SH-SY5Y (cell line): ENCODE measurements around the gene CD28.

Experiments used
- GATA2 ChIP-seq: IDR thresholded peaks from 2 replicates; pipeline ENCODE4 v1.6.1; 2011; ENCODE audit warnings: mild to moderate bottlenecking, low read depth, low read length
- GATA3 ChIP-seq: IDR thresholded peaks from 2 replicates; pipeline ENCODE4 v1.6.1; 2011; ENCODE audit warnings: low read depth, mild to moderate bottlenecking, low read length, moderate library complexity

Gene CD28

DNA sequence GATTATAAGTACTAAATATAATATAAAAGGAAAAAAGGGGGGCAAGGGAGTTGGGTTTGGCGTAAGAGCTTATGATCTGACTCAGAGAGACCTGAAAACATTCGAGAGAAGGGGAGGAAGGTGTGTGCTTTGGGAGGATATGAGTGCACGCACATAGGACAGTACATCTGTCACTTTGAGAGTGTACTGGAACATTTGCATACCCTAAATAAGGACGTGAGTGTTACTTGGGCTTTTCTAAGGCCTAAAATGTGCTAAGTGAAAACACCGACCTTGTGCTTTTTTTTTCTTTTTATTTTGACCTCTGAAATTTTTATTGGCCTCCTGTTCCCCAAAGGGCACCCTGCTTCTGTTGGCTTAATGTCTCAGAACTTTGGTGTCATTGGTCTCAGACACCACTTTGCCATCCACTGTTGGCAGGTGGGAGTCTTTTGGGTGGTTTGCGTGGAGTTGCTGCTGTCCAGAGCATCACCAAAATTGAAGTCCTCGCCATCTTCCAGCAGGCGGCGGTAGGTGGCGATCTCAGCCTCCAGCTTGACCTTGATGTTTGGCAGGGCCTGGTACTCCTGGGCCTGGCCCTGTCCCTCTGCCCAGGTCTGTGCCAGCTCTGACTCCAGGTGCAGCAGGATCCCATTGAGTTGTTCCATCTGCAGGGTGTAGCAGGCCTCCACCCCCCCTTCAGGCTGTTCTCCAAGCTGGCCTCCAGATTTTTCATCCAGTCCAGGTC, 57.7 kb downstream of the CD28 start:
- TF ChIP-seq GATA2, result no peak
- no peak for TF ChIP-seq GATA3

DNA sequence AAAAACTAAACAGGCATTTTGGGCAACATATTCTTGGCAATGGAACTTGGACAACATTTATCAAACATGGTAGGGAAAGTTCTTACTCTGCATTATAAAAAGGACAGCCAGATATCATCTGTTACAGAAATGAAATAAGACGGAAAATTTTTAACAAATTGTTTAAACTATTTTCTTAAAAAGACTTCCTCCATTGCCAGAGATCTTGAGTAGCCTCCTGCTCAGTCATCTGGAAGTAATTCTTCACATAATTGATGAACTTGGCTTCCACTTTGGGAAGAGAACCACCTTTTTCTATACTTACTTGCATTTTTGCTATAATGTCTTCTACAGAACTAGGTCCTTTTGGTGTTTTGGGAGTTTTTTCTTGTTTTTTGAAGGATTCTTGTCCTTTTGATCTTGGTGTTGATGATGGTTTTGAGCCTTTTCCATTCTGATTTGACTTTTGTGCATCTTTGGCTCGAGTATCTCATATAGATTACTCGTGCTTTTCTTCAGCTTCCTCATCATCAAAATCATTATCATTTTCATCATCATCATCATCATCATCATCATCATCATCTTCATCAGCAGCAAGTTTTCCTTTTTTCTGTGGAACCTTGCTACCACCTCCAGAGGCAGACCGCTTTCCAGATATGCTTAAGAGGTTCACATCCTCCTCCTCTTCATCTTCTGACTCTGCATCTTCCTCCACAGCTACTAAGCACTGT, 66.2 kb downstream of the CD28 start:
- TF ChIP-seq GATA2, result no peak
- no peak for TF ChIP-seq GATA3

DNA sequence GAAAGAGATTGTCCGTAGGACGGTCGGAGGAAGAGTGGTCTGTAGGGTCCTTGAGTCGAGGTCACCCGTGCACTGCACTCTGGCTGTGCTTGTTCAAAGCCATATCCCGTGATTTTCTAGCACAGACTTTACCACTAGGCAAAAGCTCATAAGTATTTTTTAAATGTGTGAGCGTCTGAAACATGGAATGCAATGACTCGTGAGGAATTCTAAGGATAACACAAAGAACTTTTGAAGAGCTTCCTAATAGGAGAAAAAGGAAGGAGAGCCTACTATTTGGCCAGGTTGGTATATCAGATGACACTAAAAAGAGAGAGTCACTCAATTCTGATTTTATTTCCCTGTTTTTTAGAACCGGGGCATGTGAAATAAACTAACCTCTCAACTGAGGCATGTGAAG, 68.3 kb downstream of the CD28 start:
- no peak for TF ChIP-seq GATA3
- no peak for TF ChIP-seq GATA2

DNA sequence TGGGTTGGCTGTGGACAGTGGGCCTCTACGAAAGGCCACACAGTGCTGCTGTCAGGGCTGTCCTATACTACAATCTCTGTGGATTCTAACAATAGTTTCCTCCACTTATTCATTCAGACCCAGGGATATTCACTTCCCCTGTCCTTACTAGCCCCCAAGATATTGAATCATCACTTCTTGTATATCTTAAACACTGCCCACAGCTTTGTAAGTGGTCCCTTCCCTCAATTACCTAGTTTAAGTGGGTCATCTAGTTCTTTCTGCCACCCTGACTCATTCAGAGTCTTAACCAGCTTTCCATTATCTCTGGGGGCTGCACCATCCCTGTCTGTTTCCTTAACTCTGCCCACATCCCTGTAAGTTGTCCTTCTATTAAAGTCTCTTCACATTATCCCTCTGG, 69.2 kb downstream of the CD28 start:
- TF ChIP-seq GATA2 (no peak), GATA3 (no peak)

DNA sequence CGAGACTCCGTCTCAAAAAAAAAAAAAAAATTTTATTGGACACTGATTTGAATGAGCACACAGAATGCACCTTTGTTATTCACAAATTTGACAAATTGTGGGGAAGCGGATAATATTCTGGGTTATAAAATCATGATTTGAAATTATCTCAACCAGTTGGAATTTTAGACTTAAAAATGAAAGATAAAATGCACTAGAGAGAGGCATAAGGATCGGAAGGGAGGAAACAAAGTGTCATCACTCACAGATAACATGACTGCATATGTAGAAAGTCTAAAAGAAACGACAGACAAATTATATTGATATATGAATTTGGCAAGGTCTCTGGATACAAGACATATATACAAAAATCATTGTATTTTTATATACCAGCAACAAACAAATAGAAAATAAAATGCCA, 70.6 kb downstream of the CD28 start:
- no peak for TF ChIP-seq GATA3
- TF ChIP-seq GATA2, result no peak

DNA sequence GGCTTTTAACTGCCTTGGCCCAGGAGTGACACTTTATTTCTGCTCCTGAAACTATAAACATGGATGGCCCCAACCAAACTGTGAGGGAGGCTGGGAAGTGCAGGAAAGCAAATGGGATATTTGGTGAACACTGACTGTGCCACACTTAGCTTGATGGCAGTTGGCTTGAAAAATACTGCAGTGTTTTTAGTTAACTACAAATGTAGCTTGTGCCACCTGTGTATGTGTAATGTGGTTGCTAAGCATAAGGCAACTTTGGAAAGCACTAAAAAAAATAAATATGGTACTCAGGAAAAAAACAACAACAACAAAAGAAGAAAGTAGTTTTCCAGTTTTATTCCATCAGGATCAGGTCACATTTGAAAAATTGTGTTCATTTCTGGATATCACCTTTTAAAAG, 73.8 kb downstream of the CD28 start:
- TF ChIP-seq GATA2 (no peak), GATA3 (no peak)

DNA sequence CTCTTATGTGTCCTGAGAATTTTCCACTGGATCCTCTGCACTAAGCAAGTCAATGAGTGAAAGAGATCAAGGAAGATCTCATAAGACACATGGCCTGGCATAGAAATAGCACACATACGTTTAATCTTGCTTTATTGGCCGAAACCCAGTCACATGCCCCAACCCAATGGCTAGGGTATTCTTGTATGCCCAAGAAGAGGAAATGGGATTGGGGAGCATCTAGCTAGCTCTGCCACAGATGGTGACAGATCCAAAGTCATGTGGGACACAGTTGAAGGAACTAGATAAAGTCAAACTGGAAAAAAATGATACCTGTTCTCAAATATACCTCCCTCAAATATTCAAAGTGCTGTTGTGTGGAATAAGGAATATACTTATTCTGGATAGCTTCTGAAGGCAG, 74.7 kb downstream of the CD28 start:
- TF ChIP-seq GATA3, result no peak
- no peak for TF ChIP-seq GATA2

DNA sequence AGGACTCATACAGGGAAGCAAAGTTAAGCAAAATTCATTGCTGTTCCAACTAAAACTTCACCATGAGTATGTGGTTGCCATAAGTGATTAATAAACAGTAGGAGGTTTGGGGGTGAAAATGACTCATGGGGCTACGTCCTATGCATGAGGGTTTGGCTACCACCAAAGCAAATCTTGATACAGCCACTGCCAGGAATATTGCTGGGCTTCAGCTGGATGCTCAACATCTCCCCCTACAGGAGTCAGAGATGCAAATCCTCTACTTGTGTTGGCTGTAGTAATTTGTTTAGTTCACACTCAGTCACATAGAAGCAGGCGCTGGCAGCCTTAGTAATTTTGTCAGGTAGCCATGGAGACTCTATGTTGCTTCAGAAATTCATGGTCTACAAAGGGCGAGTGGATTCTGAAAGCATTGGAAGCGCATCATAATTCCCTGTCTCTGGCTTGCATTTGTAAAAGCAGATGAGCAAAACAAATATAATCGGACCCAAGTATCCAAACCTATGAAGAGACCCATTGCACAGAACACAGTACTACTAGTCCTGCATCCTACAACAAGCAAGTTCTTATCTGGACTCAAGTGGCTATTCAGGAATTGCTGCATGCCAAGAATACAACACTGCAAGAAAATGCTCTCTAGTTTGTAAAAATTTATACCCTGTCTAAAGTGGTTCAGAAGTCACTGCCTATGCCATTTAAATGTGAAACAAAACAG, 76.0 kb downstream of the CD28 start:
- TF ChIP-seq GATA3 (no peak), GATA2 (no peak)

DNA sequence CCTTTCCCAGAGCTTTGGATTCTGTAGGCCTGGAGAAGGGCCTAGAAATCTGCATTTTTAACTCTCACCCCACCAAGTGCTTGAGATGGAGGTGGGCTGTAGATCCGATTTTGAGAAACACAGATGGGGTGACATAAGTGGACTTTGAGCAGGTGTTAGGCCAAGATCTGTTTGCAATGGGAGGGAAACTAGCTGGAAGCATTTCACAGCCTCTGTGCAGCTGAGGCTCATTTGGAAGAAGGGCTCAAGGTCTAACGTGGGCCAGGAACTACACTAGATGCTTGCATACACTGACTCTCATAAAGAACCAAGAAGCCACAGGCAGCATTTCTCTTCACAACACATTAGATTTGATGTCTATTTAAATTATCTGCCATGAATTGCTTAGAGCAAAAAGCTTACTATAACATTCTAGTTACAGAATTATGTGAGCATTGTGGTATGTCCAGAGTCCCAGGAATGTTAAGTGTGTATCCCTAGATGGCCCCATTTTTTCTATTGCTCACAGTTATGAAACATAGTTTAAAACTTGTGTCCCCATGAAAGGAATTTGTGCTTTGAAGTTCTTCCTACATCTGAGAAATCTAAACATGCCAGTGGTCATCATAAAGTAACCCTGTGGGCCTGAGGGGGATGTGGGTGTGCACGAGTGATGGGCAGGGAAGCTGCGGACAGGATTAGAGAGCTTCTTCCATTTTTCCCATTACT, 77.2 kb downstream of the CD28 start:
- TF ChIP-seq GATA2, result no peak
- TF ChIP-seq GATA3, result no peak

DNA sequence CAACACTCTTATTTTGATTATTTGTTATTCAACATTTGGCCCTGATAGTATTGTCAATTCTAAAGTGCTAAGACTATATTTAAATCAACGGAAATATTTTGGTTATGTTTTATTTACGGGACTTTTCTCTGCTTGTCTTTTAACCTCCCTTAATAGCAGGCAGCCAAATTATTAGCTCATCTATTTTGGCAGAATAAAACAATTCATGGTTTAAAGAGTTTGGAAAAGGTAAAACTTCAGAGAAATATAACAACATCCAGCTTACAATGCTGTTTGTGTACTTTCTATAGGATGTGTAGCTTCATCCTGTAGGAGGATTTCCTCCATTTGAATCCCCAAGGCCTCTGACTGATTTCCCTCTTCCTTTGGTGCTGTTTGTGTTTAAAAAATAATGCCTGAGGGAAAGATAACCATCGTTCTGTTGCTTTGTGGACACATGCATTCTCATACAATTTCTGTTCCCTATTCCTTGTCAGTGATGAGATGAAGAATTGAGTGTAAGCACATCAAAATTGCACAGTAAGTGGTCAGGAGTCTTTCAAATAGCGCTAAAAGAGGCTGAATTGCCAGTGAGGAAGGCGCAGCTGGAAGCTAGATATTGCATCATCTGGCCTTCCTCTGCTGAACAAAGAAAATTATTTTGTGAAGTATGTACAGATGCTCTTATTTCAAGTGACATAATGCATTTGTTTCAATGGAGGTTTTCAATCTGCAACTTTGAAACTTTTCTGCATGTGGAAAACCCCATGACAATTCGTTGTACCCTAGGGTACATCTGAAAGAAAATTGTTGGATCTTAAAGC, 80.3 kb downstream of the CD28 start:
- TF ChIP-seq GATA2 (no peak), GATA3 (no peak)

DNA sequence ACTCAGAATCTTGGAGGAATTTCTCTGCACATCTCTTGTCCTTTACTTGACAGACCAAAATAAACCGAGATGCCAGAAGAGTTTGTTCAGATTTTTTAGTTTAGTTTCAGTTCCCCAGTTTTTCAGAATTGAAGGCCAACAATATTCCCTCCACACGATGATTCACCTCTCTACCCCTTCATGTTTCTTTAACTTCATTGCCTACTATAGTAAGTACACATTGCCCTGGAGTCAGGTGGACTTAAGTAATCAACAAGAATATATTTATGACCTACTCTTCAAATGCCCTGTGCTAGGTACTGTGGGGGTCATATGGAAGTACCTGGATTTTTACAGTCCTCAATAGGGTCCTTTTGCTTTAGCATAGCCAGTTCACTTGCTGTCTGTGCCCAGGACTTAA, 81.5 kb downstream of the CD28 start:
- no peak for TF ChIP-seq GATA2
